Stromal cell of bone marrow (primary cell): ENCODE results near the gene HEATR9.
A peak's percentile ranks its signal among the peaks of the same experiment; 100 is the strongest.
"Not testable (repeated sequence)": the region's sequence is repeated elsewhere in the genome, so short reads cannot be mapped to it uniquely, and the experiment has no call there.

ENCODE experiments used
- DNase-seq: peaks from one replicate; pipeline ENCODE4 v3.0.0-alpha.2; 2012; ENCODE audit warnings: low read depth

The HEATR9 gene, protein sequence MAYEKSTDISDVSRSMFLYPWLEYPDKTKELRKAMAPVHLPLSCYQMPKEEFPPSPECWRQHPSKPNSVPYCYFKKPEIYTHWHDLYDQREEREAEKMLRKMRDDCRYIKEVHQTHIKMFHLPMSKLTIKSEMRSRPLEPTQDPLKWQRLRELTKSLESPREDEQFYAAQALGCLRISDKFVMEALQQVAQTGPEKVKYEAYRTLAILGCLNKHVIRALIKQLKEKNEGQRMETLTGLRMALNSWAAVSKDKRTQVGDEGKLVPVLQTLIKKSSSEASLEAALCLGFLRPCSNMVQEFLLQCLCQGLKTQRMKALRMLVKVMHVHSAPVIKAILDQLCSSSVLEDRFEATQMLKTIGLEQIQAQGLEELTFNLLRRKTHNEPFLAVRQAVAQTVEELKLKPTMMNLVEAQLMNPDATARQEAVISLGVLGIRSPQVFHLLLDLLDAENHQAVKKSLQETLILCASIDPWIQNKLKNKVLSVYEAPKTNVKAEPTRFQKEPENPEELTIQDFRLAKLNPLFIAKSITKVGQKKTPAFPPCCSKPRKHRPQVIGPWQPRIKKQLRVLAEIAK

DNA sequence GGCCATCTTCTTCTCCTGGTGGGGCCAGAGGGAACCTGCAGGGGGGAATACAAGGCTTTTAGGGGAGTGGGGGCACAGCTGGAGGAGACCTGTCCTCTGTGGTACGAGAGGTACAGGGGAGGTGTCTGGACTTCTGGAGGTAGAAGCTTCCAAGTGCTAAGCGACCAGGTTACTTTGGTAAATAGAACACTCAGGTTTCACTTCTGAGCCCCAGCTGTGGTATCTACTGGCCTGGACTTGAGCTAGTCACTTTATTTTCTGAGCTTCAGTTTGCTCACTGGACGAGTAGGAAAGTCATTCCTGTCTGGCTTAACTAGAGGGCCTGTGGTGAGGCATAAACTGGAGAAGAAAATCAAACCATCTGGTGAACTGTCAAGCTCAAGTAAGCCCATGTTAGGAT lies at the start of gene HEATR9:
Gene HEATR9, minus strand, starts transcription at position 155 of the 400 bp plus-strand sequence. Its CDS starts 149 bp downstream, at position 6.
- no peak for DNase-seq

DNA sequence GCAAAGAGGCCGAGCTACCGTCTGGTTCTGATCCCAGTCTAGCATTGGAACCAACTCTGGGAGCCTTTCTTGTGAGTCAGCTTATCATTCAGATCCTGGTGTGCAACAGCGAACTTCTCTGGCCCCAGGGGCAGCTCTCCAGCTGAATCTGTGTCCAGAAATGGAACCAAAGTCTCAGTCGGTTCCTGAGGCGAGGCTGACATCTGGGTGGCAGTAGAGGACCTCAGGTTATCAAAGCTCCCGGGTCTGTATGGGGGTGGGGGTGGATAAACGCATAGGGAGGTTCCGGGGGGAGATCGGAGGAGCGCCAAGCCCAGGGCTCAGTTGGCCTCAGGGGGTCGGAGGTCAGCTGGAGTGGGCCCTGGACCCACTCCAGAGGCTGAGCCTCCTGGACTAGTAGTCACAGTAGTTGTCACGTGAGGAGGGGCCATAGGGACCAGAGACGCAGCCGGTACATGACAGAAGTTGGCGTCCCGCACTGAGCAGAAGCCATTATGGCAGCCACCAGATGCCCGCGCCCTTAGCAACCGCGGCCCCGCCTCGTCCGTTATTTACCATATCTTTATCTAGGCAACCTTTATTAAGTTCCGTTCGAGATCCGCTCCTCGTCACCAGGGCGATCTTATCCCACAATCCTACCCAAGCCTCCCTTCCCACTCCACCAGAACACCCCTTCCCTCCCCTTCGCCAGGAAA lies 49.0 kb upstream of the HEATR9 start:
- no peak for DNase-seq

DNA sequence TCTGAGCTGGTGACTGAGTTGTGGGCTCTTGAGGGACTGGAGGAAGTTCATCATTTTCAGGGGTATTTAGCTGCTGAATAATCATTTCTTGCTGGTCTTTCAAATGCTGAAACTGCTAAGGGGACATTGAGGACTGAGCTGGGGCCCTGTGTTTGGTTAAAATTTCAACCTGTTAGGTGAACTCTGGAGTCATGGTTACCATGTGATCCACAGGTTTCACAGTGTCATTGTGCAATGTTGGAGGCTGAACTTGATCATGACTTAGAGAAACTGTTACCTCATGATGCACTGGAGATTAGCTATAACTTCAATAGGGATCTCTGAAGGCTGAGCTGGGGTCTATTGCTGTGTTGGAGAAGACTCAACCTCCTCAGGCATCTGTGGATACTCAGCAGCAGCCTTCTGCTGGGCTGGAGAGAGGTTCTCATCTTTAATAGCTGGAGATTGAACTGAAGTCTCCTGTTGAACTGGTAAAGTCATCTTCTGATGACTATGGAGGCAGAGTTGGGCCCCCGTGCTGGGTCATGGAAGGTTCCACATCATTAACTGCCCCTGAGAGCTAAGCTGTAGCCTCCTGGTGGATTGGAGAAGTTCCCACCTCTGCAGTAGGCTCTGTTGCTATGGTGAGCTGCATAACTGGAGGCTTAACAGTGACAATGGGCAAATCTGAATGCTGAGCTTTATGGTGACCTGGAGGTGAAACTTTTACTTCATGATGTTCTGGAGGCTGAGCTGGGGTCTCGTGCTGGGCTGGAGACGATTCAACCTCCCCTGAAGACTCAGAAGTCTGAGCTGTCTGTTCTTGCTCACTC lies 46.7 kb upstream of the HEATR9 start:
- no peak for DNase-seq

DNA sequence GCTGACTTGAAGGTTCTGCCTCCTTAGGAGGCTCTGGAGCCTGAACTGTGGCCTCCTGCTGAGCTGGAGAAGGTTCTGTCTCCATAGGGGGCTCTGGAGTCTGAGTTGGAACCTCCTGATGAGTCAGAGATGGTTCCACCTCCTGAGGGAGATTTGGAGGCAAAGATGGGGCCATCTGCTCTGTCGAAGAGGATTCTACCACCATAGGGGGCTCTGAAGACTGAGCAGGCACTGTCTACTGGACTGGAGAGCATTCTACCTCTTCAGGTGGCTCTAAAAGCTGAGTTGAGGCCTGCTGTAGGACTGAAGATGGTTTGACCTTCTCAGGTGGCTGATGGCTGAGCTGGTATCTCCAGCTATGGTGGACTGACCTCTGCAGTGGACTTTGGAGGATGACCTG lies 45.7 kb upstream of the HEATR9 start:
- no peak for DNase-seq

DNA sequence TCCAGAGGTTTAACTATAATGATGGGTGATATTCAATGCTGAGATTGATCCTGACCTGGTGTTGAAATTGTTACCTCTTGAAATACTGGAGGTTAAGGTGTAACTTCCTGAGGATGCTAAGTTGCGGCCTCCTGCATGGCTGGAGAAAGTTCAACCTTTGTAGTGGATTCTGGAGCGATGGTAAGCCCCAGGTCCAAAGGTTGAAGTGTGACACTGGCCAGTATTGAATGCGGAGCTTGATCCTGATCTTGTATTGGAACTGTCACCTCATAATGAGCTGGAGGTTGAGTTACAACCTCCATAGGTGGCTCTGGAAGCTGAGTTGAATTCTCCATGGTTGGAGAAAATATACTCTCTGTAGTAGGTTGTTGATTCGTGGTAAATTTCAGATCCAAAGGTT lies 44.9 kb upstream of the HEATR9 start:
- no peak for DNase-seq

DNA sequence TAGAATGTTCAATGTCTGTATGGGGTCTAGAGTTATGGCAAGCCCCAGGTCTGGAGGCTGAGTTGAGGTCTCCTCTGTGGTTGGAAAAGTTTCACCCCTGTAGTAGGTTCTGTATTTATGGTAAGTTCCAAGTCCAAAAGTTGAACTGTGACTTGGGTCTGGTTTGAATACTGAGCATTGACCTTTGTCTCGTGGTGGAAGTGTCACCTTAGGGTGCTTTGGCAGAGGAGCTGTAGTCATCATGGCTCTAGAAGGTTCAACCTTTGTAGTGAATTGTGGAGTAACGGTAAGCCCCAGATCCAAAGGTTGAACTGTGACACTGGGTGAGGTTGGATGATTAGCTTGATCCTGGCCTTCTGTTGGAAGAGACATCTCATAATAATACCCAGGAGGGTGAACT lies 44.3 kb upstream of the HEATR9 start:
- DNase-seq: no peak

DNA sequence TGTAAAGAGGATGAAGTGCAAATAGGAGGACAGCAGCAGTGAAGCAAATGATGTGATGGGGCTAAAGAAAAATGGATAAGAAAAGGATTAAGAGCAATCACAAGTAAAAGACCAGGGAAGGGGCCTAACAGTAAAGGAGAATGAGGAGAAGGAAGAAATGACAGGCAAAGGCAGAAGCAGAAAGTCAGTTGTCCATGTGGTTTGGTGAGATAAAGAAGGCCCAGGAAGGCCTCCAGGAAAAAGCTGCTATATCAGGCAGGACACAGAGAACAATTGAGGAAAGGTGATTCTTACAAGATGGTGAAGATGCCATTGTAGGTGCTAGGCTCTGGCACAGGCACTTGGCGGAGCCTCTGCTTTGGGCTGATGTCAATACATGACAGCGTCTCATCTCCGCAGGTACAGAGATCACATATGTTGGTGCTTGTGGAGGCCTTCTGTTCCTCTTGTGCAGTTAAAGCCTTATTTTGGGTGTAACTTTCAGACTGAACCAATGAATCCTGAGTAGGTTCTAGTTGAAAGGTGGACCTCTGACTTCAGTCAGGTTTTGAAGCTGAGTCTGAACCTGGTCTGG lies 43.7 kb upstream of the HEATR9 start:
- no peak for DNase-seq

DNA sequence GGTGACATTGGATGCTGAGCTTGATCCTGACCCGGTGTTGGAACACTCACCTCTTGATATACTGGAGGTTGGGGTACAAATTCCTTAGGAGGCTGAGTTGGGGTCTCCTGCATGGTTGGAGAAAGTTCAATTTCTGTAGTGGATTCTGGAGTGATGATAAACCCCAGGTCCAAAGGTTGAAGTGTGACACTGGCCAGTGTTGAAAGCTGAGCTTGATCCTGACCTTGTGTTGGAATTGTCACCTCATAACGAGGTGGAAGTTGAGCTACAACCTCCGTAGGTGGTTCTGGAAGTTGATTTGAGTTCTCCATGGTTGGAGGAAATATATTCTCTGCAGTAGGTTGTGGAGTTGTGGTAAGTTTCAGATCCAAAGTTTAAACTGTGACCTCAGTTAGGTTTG lies 40.7 kb upstream of the HEATR9 start:
- no peak for DNase-seq

DNA sequence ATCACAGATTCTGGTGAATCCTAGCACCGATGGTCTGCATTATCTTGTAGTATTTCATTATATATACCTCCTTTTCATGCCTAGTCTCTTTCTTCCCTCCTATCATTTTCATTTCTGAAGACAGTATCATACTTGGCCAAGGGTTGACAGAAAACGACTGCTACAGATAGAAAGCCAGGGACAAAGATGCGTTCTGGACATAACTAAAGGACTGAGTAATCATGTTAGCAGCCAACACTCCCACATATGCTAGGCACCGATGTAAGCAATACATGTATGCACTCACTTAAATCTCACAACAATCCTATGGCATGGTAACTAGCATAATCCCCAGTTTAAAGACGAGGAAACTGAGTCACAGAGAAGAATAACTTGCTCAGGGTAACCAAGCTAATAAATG lies 39.0 kb upstream of the HEATR9 start:
- DNase-seq: no peak

DNA sequence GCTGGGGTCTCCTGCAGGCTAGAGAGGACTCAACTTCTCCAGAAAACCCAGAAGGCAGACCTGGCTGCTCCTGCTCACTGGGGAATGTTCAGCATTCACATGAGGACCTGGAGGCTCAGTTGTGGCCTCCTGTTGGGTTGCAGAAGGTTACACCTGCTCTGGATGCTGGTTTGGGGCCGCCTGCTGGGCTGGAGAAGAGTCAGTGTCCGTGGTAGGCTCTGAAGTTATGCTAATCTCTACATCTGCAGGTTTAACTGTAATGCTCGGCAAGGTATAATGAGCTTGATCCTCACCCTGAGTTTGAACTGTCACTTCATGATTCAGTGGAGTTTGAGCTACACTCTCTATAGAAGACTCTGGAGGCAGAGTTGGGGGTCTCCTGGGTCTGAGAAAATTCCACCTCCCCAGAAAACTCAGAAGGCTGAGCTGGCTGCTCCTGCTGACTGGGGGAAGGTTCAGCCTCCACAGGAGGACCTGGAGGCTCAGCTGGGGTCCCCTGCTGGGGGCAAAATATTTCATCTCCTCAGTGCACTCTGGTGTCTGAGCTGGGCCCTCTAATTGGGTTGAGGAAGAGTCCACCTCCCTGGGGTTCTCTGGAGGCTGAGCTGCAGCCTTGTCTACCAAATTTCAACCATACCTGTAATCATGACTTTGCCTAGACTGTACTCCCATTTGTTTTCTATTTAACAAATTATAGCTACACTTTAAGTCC lies 38.4 kb upstream of the HEATR9 start:
- DNase-seq: no peak

DNA sequence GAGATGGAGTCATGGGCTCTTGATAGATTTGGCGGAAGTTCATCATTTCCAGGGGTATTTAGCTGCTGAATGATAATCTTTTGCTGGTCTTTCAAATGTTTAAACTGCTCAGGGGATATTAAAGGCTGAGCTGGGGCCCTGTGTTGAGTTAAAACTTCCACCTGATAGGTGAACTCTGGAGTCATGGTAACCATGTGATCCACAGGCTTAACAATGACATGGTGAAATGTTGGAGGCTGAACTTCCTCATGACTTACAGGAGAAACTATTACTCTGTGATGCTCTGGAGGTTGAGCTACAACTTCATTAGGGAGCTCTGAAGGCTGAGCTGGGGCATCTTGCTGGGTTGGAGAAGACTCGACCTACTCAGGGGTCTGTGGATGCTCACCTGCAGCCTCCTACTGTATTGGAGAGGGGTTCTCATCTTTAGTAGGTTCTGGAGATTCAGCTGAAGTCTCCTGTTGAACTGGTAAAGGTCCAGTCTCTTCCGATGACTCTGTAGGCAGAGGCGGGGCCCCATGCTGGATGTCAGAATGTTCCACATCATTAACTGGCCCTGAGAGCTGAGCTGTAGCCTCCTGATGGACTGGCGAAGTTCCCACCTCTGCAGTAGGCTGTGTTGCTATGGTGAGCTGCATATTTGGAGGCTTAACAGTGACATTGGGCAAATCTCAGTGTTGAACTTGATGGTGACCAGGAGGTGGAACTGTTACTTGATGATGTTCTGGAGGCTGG lies 37.7 kb upstream of the HEATR9 start:
- DNase-seq: peak; percentile 50

DNA sequence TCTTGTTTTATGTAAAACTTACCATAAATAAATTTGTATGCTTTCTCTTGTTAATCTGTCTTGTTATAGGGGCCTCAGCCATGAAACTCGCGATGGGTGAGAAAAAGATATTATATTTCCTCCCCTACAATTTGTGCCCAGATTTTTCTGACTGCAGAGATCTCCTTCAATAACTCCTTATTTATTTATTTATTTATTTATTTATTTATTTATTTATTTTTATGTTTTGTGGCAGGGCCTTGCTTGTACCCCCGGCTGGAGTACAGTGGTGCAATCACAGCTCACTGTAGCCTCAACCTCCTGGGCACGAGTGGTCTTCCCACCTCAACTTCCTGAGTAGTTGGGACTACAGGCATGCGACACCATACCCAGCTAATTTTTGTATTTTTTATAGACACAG lies 34.8 kb upstream of the HEATR9 start:
- no peak for DNase-seq

DNA sequence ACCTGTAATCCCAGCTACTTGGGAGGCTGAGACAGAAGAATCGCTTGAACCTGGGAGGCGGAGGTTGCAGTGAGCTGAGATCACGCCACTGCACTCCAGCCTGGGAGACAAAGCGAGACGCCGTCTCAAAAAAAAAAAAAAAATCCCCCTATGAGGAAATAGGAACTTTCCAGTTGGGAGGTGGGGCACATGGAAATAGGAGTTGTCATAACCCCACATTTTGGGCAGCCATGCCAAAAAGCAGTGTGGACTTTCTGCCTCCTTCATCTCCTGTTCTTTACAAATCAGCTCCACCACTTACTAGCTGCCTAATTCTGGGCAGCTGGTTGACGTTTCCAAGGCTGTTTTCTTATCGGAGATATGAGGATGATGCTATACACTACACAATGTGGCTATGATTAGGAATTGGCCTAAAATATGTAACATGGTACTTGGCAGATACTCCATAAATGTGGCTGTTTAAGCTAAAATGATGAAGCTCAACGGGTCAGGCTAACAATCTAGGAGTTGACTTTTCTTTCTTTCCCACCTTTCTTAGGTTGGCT lies 33.0 kb upstream of the HEATR9 start:
- no peak for DNase-seq

DNA sequence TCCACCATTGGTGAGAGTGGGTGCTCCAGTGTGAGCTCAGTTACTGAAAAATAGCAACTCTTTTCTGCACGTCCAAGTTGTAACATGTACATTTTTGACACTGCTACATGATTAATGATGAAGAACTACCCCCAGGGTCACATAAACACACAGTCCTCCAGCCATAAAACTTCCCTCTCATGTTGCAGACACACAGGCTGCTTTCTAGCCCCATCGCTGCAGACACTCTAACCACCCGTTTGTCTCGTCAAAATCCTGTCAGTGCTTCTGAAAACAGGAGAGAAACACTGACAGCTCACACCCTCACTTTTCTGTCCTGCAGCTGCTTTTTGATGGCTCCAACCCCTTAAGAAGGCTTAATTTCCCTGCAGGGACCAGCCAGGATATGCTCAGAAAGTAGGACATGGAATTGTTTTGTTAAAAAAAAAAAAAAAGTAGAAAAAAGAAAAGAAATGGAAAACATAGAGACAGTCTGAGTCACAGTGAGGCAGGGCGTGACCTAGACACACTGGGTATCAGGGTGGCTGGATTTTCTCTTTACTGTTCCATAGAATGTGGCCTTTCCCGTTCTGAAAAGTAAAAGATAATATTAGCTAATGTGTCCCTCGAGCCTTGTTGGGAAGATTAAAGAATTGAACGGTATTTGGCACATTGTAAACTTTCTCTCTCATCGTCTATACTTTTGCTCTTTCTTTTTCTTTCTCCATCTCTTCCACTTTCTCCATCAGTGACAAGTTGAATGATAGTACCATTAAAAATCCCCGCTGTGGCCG lies 32.2 kb upstream of the HEATR9 start:
- DNase-seq: no peak

DNA sequence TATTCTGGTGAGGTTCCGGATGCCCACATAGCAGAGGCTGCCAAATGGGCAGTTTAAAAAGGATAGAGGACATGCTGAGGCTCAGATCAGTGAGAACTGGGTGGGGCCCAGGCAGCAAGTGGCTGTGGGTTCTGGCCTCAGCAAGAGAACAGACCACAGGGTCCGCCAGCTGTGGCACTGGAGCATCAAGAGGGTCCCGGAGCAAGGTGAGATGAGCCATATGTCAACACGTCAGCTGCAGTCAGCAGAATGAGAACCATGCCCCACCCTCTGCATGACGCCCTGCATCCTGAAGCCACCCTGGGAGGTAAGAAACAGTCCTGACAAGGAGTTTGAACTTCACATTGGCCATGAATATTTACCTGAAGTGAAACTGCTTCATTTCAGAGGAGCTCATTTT lies 31.6 kb upstream of the HEATR9 start:
- DNase-seq: no peak

DNA sequence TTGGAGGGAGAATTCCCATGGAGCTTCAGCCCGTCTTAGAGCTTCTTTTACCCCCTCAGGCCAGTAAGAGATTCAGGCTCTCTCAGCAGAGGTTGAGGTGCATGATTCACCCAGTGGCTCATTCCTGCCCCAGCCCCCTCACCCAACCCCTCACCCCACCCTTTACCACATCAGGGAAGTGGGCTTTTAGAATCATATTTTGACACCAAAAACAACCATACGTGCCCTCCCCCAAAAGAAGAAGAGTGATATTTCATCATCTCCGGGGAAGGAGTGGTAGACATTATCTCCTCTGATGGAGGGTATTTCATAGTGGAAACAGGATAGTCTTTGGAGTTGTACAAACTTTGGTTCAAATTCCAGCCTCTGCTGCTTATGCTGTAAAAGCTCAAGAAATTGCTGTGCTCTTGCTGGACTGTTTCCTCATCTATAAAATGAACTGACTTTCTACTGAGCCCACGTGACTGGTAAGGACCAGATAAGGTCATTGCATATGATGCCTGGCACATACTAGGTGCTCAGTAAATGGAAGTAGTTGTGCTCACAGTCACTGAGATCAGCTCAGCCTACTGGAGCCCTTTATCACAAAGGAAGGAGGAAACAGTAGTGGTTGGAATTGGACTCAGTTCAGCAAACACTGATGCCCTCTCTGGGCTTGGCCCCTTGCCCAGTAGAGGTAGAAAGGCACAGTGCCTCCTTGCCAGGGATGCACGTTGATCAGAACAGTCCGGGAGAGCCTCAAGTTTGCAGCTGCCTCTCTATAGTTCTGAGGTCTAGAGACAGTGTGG lies 29.8 kb upstream of the HEATR9 start:
- no peak for DNase-seq

DNA sequence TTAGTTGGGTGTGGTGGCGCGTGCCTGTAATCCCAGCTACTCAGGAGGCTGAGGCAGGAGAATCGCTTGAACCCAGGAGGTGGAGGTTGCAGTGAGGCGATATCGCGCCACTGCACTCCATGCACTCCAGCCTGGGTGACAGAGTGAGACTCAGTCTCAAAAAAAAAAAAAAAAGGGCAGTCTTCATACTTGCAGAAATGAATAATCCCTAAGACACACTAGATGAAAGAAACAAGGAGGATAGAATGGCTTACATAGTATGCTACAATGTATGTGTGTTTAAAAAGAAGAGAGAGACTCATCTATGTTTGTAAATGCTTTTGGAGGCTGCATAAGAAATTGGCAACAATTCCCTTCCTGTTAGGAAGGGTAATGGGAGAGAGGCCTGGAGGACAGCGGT lies 29.1 kb upstream of the HEATR9 start:
- not testable (repeated sequence) for DNase-seq

DNA sequence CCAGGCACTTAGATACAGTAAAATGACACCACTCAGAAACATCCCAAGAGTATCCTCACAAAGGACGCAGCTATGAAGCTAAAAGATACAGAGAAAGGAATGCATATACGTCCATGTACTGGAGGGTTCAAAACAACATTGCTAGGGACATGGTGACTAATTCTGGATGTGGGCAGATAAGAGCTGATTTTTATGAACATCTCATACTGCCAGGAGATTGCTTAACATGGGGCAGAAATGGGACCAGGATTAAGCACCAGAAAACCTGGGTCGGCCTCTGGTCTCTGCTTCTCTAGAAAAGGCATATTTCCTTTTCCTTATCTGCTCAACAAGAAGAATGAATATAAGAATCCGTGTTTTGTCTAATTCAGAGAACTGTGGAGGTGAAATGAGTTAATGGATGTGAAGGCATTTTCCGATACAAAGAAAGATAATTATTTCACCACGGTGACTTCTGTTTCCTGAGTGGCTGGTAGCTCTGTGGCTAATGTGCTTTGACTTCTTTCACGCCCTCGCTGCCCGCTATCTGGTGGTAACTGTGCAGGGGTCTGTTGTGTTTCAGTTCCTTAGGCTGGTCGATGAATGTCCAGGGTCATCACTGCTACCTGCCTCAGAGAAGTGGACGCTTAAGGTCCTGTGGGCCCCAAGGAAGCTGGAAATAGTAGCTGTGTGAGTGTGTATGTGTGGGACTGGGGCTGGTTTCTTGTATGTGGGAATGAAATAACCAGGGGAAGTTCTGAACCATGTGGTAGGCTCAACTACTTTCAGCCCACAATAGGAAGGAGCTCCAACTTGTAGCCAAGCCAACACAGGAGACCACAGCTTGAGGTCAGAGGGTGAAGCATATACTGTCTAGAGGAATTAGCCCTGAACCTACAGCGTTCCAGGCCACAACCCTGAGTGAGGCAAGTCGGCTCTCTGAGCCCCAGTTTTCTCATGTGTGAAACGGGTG lies 27.2 kb upstream of the HEATR9 start:
- DNase-seq: no peak
